Measurements from ENCODE around the gene MTREX. TPM values are rescaled to one million over a fixed set of nuclear protein-coding genes. Genes with fewer than 3 reads are reported as not detected.

MTREX gene
- polyA plus RNA-seq, 1 donor (not counting 4 experiments of a cell fraction or from before 2014, with no cell fraction given): 71.4 TPM

DNA sequence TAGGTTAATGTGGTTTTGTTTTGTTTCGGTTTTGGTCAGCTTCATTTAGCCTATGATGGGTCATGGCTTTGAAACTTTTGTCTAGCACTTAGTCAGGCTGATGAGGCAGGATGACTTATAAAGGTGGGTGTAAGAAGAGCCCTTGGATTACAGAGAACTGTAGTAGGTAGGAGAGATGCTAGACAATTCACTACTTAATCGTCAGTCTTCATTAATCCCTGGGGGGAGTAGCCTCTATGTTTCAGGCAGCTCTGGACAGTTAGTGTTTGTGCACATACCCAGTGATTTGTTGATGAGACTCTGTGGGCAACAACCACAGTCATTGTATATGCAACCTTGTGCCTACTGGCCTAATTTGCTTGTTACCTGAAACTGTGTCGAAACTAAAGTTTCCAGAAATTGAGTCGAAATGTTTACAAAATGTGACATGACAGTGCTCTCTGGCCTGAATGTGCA is 113.3 kb downstream of the MTREX start:
- FAIRE-seq (no peak), DNase-seq (ENCODE audit: low read depth, low spot score) (no peak)
- no peaks in the 10 kb centered on the region for H3K27me3 ChIP-seq (ENCODE audit: control insufficient read depth, extremely low read depth, insufficient read depth, low read length)
- no peaks in the 10 kb centered on the region for H3K9me3 ChIP-seq (ENCODE audit: control insufficient read depth, low read depth, low read length)
- TF ChIP-seq, protein P1, sequence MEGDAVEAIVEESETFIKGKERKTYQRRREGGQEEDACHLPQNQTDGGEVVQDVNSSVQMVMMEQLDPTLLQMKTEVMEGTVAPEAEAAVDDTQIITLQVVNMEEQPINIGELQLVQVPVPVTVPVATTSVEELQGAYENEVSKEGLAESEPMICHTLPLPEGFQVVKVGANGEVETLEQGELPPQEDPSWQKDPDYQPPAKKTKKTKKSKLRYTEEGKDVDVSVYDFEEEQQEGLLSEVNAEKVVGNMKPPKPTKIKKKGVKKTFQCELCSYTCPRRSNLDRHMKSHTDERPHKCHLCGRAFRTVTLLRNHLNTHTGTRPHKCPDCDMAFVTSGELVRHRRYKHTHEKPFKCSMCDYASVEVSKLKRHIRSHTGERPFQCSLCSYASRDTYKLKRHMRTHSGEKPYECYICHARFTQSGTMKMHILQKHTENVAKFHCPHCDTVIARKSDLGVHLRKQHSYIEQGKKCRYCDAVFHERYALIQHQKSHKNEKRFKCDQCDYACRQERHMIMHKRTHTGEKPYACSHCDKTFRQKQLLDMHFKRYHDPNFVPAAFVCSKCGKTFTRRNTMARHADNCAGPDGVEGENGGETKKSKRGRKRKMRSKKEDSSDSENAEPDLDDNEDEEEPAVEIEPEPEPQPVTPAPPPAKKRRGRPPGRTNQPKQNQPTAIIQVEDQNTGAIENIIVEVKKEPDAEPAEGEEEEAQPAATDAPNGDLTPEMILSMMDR (optimal IDR thresholded peaks at IDR 0.05 in 1 of 3, IDR thresholded peaks at IDR 0.05 in 1 of 3, conservative IDR thresholded peaks at IDR 0.05 in 1 of 3; ENCODE audit: extremely low read depth in 1 of 3, insufficient read depth in 2 of 3, low read length in 3 of 3): no peak
- no peak for TF ChIP-seq EZH2 (IDR thresholded peaks at IDR 0.05; ENCODE audit: low read length)
- H3K27ac ChIP-seq (ENCODE audit: control insufficient read depth, insufficient read depth, low read length): no peak overlapping the region
- peaks cover 8 to 20% of the 10 kb centered on the region in 2 experiments for H3K36me3 ChIP-seq (ENCODE audit: control insufficient read depth in 2 of 2, extremely low read depth in 1 of 2, insufficient read depth in 2 of 2, low read length in 2 of 2)
- no peaks in the 10 kb centered on the region for H3K4me1 ChIP-seq (ENCODE audit: control insufficient read depth, extremely low read depth, insufficient read depth, low read length)
- H2AFZ ChIP-seq (ENCODE audit: control insufficient read depth, low read length): no peak overlapping the region
- H3K9me1 ChIP-seq (ENCODE audit: control insufficient read depth, extremely low read depth, insufficient read depth, low read length): no peaks in the 10 kb centered on the region
- dilution Hi-C loops (cut with MboI; ENCODE audit: extremely low pct_ligation_motif_present, low sequenced_read_pairs): no loop called here
- no peak overlapping the region for H3K4me2 ChIP-seq (ENCODE audit: control insufficient read depth, extremely low read depth, insufficient read depth, low read depth, low read length)
- no peaks in the 10 kb centered on the region for H3K79me2 ChIP-seq (ENCODE audit: control insufficient read depth, insufficient read depth, low read length)
- no peak overlapping the region for H3K4me3 ChIP-seq (ENCODE audit: control insufficient read depth in 2 of 3, extremely low read depth in 1 of 3, insufficient read depth in 2 of 3, low read depth in 1 of 3, low read length in 3 of 3)
- no peaks in the 10 kb centered on the region for H4K20me1 ChIP-seq (ENCODE audit: control insufficient read depth, extremely low read depth, insufficient read depth, low read length)
- no peak overlapping the region for H3K9ac ChIP-seq (ENCODE audit: control insufficient read depth, extremely low read depth, insufficient read depth, low read length)

DNA sequence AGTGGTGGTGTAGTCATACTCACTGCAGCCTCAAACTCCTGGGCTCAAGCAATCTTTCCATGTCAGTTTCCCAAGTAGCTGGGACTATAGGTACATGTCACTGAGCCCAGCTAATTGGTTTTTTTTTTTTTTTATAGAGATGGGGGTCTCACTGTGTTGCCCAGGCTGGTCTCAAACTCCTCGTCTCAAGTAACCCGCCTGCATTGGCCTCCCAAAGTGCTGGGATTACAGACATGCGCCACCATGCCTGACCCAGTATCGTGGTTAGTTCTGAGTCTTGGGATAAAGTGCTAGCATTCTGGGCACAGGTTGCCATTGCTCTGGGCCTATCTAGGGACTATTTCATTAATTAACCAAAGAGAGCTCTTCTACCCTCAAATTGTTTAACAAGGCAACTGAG is 118.7 kb downstream of the MTREX start:
- Histone ChIP-seq H3K9me1 (ENCODE audit: control insufficient read depth, extremely low read depth, insufficient read depth, low read length) (no peaks in the 10 kb centered on the region), H4K20me1 (ENCODE audit: control insufficient read depth, extremely low read depth, insufficient read depth, low read length) (no peaks in the 10 kb centered on the region), H3K27ac (ENCODE audit: control insufficient read depth, insufficient read depth, low read length) (no peak overlapping the region), H3K36me3 (ENCODE audit: control insufficient read depth in 2 of 2, extremely low read depth in 1 of 2, insufficient read depth in 2 of 2, low read length in 2 of 2) (peaks cover 16 to 20% of the 10 kb centered on the region in 2 experiments), H3K4me2 (ENCODE audit: control insufficient read depth, extremely low read depth, insufficient read depth, low read depth, low read length) (no peak overlapping the region), H3K9ac (ENCODE audit: control insufficient read depth, extremely low read depth, insufficient read depth, low read length) (no peak overlapping the region), H3K4me3 (ENCODE audit: control insufficient read depth in 2 of 3, extremely low read depth in 1 of 3, insufficient read depth in 2 of 3, low read depth in 1 of 3, low read length in 3 of 3) (no peak overlapping the region), H2AFZ (ENCODE audit: control insufficient read depth, low read length) (no peak overlapping the region), H3K79me2 (ENCODE audit: control insufficient read depth, insufficient read depth, low read length) (no peaks in the 10 kb centered on the region), H3K9me3 (ENCODE audit: control insufficient read depth, low read depth, low read length) (no peaks in the 10 kb centered on the region), H3K27me3 (ENCODE audit: control insufficient read depth, extremely low read depth, insufficient read depth, low read length) (no peaks in the 10 kb centered on the region), H3K4me1 (ENCODE audit: control insufficient read depth, extremely low read depth, insufficient read depth, low read length) (no peaks in the 10 kb centered on the region)
- FAIRE-seq (no peak), DNase-seq (ENCODE audit: low read depth, low spot score) (no peak)
- dilution Hi-C loops (cut with MboI; ENCODE audit: extremely low pct_ligation_motif_present, low sequenced_read_pairs): no loop called here
- no peak for TF ChIP-seq EZH2 (IDR thresholded peaks at IDR 0.05; ENCODE audit: low read length)
- TF ChIP-seq, protein P1 (optimal IDR thresholded peaks at IDR 0.05 in 1 of 3, IDR thresholded peaks at IDR 0.05 in 1 of 3, conservative IDR thresholded peaks at IDR 0.05 in 1 of 3; ENCODE audit: extremely low read depth in 1 of 3, insufficient read depth in 2 of 3, low read length in 3 of 3): no peak

All from keratinocyte (primary cell).